HG02870 (cell line): ENCODE data around the gene PRSS38.

ENCODE experiments used
- ATAC-seq: cut with Tn5 transposase; IDR thresholded peaks from one replicate; pipeline ENCODE4 v1.9.1; 2021; ENCODE audit warnings: mild to moderate bottlenecking, moderate library complexity; ENCODE audit not compliant: unreplicated experiment

The PRSS38 gene

GRCh38 chr1:227792216-227793078, 23.0 kb upstream of the PRSS38 start:
- no peak for ATAC-seq

DNA sequence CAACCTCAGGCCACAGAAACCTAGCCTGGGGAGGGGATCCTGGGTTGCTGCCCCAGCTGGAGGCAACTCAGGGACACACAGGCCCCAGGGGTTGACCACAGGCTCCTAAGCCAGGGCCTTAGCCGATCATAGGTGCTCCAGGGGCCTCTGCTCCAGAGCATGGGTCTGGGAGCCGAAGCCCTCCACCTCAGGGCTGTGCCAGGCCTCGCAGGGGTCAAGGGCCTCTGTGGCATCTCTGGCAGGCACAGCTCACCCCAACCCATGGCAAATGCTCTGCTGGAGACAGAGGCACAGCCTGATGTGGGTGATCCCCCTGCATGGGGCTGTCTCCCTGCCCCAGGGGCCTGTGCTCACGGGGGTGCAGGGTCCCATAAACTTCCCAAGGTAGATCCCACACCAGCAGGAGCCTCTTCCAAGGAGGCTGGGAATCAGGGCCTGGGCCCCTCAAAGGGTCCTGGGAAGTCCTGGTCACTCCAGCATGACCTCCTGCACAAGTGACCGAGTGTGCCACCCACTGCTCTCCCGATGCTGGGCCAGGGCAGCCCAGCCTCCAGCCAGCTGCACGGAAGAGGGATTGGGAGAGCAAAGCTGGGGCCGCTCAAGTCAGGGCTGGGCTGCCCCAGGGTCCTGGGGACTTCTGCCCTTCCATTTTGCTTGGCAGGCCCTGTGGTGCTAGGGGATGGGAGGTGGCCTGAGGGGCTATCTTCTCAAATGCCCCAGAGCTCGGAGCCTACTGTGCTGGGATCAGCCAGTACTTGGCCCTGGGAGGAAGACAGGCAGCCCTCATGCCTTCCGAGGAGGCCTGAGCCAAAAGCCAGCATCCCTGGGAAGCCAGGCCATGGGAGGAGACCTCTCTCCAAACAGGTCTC, 22.2 kb upstream of the PRSS38 start:
- ATAC-seq, result no peak

GRCh38 chr1:227793948-227794816, 21.3 kb upstream of the PRSS38 start:
- no peak for ATAC-seq

DNA sequence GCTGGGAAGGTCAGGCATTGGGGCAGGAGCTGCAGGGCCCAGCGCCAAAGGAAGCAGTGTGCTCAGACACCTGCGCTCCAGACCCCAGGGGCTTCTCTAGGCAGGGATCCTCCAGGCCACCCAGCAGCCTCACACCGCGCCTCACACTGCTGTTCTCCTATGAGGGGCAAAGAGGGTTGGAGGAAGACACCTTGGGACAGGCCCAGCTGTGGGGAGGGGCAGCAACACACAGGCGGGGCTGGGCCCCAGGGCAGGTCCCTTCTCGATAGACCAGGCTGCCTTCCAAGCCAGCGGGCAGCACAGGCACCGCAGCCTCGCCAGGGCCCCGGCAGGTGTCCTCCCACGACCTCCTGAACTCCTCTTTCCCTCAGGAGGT, 20.7 kb upstream of the PRSS38 start:
- ATAC-seq, result no peak

GRCh38 chr1:227795732-227796131, 19.7 kb upstream of the PRSS38 start:
- ATAC-seq, result no peak

DNA sequence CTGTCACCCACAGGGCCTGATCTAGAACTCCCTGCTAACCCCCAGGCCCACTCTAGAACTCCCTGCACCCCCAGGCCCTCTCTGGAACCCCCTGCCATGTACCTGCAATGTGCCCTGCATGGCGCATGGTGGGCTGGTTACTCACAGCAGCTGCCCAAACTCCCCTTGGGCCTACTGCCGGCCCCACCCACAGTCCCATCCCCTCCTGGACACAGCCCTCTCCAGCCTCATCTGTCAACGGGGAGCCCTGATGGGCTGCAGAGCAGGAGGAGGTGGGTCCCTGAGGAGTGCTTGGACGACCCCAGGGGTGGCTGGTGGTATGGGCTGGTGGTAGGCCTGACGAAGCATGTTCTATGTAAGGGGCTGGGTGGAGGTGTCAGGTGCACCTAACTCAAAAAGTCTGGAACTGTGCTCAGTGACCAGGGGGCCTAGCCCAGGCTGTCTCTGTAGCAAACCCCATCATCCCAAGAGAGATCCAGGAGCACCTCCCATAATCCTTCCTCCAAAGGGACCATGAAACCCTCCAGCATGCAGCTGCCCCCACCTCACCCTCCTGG, 19.0 kb upstream of the PRSS38 start:
- no peak for ATAC-seq

DNA sequence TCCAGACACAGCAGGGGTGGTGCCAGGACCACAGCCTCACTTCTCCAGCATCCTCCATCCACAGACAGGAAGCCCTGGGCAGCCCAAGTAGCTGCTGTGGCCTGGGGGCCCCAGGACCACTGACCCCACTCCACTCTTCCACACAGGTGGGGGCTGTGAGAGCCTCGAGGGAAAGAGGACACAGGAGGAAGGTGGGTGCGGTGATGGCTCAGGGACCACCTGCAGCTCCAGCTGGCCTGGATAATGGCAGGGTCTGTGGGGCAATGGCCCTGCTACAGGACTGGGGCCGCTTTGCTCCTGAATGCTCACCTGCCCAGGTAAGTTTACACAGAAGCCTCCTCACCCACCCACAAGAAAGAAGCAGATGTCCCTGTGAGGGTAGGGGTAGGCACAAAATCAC, 18.3 kb upstream of the PRSS38 start:
- no peak for ATAC-seq

DNA sequence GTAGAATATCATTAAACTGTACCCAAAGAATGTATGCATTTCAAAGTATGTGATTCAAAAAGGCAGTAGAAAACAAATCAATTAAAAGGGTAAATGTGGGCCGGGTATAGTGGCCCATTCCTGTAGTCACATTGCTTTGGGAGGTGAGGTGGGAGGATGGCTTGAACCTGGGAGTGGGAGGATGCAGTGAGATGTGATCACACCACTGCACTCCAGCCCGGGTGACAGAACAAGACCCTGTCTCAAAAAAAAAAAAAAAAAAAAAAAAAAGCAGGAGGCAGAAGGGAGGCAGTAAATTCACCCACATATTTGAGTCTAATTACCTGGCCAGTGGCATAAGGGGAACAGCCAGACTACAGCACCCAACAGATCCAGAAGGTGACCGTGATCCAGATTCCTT, 17.9 kb upstream of the PRSS38 start:
- no peak for ATAC-seq

- ATAC-seq, result no peak
These were observed 17.2 kb upstream of the PRSS38 start for GRCh38 chr1:227798078-227798802.

DNA sequence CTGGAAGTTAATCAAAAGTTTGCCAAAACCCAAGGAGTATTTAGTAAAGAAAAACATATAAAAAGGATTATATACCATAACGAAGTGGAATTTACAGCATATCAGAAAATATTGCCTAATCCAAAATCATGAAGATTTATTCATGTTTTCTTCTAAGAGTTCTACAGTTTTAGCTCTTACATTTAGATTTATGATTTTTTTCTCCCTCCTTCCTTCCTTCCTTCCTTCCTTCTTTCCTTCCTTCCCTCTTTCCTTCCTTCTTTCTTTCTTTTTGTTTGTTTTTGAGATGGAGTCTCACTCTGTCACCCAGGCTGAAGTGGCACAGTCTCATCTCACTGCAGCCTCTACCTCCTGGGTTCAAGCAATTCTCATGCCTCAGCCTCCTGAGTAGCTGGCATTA, 15.7 kb upstream of the PRSS38 start:
- no peak for ATAC-seq

DNA sequence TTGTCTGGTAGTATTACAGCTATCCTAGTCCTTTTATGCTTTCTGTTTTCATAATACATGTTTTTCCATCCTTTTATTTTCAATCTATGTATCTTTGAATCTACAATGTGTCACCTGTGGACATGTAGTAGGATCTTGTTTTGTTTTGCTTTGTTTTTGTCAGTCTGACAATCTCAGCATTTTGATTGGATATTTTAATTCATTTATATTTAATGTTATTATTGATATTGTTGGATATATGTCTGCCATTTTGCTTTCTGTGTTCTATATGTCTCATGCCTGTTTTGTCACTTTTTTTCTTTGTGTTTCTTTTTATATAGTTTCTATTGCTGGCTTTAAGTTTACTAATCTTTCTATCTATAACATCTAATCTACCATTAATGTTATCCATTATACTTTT, 11.5 kb upstream of the PRSS38 start:
- ATAC-seq, result no peak

DNA sequence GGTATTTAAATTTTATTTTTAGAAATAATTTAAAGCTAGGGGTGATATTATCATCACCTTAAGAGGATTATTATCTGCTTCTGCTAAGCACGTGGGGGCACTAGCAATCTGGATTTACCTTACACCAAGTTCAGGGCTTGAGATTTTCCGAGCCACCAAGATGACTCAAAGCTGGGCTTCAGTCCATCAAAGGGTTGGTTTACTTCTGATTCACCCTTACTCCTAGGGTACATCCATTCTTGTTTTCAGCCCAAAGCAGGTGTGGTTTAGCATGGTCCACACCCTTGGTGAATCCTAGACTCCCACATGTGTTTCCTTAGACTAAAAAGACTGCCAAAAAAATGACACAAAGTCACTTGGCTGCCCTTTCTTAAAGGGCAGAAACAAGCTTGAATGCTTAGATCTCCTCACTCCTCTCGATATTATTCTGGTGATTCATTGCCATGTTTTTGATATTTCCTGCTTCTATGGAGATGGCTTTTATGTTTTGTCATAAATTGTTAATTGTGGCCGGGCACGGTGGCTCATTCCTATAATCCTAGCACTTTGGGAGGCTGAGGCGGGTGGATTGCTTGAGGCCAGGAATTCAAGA, 9.8 kb upstream of the PRSS38 start:
- no peak for ATAC-seq

DNA sequence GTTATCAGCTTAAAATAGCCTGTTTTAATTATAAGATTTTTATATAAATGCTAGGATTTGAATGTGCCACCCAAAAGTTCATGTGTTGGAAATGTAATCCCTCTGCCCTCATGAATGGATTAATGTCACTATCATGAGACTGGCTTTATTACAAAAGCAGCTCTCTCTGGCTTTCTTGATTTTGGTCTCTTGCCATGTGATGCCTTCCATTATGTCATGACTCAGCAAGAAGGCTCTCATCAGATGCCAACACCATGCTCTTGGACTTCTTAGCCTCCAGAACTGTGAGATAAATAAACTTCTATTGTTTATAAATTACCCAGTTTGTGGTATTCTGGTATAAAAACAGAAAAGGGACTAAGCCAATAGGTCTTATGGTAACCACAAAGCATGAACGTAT, 6.9 kb upstream of the PRSS38 start:
- no peak for ATAC-seq

DNA sequence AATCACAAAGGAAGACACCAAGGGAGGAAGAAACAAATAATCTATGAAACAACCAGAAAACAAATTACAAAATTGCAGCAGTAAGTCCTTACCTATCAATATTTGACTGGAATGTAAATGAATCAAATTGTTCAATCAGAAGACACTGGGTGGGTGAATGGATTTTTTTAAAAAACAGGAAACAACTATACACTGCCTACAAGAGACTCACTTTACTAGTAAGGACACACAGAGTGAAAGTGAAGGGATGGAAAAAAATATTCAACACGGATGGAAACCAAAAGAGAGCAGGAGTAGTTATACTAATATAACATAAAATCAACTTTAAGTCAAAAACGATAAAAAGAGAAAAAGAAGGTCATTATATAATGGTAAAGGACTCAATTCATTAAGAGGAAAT, 6.4 kb upstream of the PRSS38 start:
- no peak for ATAC-seq

DNA sequence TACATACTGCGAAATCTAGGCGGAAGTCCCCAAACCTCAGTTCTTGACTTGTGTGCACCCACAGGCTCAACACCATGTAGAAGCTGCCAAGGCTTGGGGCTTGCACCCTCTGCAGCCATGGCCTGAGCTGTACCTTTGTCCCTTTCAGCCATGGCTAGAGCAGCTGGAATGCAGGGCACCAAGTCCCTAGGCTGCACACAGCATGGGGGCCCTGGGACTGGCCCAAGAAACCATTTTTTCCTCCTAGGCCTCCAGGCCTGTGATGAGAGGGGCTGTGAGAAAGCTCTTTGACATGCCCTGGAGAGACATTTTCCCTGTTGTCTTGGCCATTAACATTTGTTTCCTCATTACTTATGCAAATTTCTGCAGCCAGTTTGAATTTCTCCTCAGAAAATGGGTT, 1.5 kb upstream of the PRSS38 start:
- ATAC-seq, result no peak

GRCh38 chr1:227816750-227817446, 1.4 kb downstream of the PRSS38 start:
- ATAC-seq, result no peak

- no peak for ATAC-seq
These were observed 8.1 kb downstream of the PRSS38 start for GRCh38 chr1:227823537-227823936.

DNA sequence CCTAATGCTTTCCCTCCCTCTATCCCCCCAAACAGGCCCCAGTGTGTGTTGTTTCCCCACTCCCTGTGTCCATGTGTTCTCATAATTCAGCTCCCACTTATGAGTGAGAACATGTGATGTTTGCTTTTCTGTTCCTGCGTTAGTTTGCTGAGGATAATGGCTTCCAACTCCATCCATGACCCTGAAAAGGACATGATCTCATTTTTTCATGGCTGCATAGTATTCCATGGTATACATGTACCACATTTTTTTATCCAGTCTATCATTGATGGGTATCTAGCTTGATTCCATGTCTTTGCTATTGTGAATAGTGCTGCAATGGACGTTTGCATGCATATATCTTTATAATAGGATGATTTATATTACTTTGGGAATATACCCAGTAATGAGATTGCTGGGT, 8.7 kb downstream of the PRSS38 start:
- no peak for ATAC-seq

GRCh38 chr1:227828786-227829185, 13.3 kb downstream of the PRSS38 start:
- no peak for ATAC-seq
